Hindlimb muscle (tissue), 1 donor: ENCODE results near the gene CHDH. TPM values are rescaled to one million over a fixed set of nuclear protein-coding genes. Genes with fewer than 3 reads are reported as not detected.
A peak's percentile ranks its signal among the peaks of the same experiment; 100 is the strongest.

ENCODE experiments used
- DNase-seq: peaks from one replicate; pipeline ENCODE4 v3.0.0-alpha.2; 2013
- polyA plus RNA-seq: library from polyadenylated mRNA; unstranded; fragments of 120-200 nt; gene quantifications from one replicate; pipeline ENCODE4 v1.2.1, GENCODE V29; 2013; ENCODE audit not compliant: insufficient read length

The CHDH gene
- polyA plus RNA-seq, 1 donor: 0.97 TPM

DNA sequence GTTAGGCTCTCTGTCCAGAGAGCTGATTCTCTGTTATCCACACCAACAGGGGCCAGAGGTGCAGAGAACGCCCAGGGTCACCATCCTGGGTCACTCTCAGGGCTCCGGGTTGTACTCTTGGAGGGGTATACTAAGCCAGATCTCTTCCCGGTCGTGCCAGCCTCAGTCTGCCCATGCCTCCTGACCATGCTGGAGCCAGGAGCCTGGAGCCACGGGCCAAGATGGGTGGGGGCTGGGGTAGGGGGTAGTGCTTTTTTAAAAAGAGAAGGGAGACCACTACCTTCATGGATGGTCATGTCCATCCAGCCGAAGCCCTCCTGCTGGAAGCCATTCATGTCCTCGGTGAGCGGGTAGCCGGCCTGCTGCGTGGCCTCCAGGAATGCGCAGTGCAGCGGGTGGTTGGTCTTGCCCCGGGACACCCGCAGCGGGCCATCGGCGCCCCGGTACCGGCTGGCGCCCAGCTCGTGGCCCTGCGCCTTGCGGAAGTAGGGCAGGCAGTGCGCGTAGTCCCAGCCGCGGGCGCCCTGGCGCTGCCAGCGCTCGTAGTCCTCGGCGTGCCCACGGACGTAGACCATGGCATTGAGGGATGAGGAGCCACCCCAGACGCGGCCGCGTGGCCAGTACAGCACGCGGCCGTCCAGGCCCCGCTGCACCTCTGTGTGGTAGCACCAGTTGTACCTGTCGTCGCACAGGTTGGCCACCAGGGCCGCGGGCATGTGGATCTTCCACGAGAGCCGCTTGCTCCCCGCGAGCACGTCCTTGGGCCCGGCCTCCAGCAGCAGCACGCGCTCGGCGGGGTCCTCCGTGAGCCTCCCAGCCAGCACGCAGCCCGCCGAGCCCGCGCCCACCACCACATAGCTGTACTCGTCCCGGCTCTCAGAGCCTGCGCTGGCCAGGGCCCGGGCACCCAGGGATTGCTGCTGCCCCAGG lies 22.9 kb downstream of the CHDH start:
- no peak for DNase-seq

DNA sequence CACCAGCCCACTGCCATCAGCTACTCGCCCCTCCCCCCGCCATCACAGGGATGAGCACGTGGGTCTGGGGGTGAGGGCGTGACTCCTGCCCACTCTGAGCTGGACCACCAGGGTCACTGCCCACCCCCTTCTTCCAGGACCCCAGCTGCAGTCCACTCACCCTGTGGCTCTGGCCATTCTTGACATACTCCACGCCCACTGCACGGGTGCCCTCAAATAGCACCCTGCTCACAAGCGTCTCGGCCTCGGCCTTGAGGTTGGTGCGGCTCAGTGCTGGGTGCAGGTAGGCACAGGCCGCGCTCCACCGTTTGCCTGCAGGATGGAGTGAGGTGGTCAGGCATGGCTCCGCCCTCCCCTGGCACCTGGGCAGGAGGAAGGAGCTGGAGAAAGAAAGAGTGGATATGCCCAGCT lies 23.9 kb downstream of the CHDH start:
- no peak for DNase-seq

DNA sequence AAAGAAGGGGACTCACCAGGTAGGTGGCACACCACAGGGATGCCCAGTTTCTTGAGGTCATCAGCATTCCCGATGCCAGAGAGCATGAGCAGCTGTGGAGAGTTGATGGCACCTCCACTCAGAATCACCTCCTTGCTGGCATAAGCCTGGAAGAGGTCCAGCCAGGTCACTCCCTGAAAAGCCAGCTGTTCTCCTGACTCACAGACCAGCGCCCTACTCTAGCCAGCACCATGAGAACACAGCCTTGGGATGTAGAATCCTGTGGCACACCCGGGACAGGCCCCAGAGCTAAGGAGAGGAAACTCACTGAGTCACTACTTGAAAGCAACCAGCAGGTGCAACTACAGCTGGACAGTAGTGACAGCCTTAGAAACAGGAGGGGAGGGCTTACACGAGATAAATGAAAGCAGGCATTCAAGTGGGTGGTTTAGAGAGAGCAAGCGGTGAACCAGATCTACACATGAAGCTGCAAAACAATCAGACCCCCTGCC lies 24.5 kb downstream of the CHDH start:
- no peak for DNase-seq

DNA sequence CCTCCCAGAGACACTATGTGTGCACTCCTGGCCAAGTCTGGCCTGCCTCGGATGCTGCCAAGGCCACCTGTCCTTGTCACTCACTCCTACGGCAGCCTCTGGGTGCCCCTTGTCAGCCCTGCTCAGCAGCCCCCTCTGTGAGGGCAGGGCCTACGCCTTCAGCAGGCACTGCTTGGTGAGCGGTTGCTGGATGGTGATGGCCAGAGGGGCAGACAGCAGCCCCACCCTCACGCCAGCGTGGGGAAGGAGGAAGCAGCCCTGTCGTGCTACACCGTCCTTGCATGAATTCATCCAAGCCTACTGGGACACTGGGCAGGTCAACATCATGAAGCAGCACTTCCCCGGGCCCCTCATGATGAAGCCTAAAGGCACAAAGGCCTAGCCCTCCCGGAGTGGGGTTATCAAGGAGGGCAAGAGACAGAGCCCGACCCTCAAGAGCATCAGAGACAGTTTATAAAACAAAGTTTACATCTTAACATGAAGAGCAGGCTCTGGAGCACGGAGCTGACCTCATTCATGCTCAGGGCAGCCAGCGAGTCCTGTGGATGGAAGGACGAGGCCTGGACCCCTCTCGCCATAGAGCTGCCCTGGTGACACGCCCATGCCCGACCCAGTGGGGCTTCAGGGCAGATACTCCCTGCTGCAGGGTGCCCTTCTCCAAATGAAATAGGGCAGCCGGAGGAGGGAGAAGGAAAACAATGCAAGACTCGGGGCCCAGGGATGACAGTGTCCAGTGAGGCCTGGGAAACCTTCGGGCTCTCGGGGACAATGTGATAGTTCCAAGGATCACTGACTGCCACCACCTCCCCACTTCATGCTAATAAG lies 25.3 kb downstream of the CHDH start:
- DNase-seq: peak; percentile 32

DNA sequence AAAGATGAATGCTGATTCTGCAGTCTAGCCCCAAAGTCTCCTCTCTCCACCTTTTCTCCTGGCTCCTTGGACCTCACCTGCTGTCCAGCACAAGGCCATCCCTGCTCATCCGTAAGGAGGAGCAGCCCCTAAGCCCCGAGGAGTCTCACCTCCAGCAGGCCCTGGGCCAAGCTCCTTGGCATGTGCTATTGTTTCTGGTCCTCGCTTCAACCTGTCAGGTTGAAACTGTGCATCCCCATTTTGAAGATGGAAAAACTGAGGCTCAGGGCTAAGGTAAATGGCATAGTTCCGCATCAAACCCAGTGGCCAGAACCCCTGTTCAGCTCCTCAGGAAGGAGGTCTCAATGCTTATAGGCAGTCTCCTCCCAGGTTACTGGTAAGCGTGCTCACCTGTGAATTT lies 26.1 kb downstream of the CHDH start:
- DNase-seq: no peak

DNA sequence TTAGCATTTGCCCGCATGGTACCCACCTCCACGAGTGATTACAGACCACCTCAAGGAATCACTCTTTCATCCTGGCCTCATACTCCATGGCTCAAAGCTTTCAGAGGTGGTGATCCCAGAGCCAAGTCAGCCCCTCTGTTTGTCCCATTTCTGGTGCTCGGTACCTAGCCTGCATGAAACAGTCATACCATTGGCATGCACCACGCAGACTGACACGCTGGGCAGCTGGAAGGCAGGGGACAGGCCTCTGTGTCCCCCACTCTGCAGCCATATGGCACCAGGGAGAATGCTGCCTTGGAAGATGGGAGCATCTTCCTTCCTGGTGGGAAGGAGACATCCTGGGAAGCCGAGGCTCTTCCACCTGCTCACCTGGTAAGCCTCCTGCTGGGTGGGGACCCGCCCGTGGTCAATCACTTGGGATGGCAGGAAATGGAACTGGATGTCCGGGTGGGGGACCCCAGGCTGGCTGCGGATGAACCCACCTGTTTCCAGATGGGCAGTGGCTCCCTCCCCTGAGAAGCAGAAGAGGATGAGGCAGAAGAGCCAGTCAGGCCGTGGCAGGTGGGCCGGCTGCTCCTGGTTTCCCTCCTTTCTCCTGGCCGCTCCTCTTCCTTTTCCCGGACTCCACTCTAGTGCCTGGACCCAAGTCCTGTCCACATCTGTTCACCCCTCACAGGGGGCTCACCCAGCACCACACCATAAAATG lies 26.9 kb downstream of the CHDH start:
- no peak for DNase-seq

DNA sequence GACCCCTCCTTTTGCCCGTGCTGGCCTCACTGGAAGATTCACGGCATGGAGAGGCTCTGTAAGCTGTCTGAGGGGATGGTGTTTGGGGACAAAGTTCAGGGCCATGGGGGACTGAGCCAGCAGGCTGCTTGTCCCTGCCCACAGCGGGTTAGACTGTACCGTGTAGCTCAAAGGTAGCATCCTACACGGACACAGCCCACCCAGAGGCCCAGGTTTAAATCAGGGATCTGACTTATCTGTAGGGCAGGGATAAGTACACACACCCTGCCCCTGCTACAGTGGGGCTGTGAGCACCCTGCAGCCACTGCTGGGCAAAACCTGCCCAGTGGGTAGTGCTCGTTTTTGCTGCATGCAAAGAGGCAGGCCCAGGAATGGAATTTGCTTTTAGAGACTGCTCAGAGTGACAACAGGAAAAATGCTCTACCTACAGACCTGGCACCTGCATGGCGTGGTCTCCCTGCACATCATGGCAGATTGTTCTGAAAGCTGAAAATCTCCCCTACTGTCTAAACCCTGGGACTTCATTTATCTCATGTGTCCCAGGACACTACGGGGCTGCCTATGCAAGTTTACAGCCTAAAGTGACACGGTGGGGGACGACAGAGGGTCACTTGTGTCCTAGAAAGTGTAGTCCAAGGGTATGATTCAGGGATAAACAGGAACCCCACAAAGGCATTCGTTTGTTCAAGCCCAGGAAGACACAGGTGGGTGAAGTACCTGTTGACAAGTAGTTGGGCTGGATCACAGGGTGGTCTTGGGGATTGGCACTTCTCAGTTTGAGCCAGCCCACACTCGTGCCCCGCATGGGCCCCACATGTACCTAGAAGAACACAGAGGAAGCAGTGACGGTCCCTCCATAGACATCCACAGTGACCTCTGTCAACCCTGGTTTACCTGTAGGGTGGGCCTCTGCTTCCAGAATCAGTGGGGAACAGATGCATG lies 27.7 kb downstream of the CHDH start:
- no peak for DNase-seq

DNA sequence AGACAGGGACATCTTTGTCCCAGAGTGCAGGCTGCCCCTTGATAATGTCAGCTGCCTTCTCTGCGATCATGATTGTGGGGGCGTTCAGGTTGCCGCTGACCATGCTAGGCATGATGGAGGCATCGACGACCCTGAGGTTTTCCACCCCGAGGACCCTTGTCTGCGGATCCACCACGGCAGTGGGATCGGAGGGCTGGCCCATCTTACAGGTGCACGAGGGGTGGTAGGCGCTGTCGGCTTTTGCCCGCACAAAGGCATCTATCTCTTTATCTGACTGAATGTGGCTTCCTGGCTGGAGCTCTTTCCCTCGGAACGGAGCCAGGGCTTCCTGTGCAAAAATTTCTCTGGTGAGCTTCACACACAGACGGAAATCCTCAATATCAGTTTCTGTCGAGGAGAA lies 28.4 kb downstream of the CHDH start:
- no peak for DNase-seq

DNA sequence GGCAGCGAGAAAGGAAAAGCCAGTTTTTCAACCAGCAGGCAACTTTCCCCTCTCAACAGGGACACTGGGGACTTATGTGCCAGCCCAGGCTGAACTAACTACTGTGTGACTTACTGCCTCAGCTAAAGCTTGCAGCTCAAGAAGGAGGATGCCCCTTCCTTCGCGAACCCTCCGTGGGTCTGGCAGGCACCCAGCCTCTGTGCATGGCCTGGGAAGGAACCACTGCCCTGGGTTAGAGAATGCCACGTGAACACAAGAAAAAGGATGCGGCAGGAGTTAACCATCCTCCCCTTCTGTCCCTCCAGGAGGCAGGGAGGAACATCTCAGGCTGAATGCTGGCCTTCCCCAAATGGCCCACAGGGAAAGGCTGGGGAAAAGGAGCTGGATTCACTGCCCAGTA lies 29.0 kb downstream of the CHDH start:
- no peak for DNase-seq

DNA sequence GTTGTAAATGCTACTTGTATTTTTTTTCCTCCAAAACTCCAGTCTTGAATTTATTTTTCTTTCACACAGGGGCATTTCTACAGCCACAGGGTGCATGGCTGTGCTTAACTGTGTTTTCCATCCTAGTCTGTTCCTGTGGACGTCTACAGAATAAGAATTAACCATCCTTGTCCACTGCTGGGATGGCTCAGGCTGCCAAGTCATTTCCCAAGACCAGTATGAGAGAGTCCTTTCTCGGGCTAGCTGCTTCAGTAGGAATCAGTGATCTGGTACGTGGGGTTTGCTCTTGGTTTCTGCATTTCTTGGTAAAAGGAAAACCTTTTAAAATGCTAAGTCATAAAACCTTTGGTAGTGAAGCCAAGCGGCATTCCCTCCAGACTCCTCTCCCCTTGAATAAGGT lies 29.8 kb downstream of the CHDH start:
- no peak for DNase-seq

DNA sequence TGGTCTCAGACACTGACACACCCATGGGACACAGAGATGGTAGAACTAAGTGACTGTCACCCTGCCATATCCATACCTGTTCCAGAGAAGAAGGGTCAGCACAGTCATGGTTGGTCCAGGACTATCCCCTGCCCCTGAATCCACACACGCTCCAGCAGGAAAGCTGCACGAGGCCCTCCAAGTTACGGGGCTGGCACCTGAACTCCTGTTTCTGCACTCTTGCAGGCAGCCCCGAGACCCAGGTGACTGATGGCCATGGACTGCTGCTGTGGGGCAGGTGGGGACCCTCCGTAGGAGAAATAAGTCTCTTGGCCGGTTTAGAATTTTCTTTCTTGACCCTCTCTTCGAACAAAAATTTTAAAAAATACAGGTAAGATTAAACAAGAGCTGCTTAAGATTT lies 30.6 kb downstream of the CHDH start:
- no peak for DNase-seq

DNA sequence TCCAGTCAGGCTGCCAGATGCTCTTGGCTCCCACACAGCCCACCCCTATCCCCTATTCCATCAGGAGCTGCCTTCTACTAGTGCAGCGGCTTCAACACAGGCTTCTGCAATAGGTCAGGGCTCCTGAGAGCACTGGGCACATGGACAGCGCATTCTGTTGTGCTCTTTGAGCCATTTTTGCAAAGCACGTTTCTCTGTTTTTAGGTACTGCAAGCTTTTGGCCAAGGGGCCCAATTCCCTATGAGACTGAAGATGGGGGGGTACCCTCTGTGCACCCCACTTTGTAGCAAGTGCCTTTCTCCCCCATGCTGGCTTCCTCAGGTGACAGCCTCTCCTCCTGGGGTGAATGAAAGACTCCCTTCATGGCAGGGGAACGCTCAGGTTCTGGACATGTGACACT lies 31.2 kb downstream of the CHDH start:
- no peak for DNase-seq

DNA sequence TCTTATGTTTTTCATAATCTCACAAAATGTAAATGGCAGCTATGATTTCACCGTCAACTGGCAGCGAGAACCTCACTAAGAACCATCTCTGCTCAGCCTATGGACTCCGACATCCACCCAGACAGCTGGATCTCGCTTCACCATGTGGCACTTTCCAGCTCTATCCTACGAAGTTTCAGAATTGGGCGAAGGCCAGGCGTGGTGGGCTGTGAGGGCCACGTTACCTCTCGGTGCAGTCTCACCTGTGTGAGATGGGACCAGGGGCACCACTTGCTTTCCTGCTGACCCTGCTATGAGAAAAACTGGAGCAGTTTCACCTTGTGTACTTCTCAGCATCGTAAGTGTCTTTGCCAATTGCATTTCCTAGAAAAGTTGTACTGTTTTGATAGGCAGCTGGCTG lies 32.3 kb downstream of the CHDH start:
- DNase-seq: no peak

DNA sequence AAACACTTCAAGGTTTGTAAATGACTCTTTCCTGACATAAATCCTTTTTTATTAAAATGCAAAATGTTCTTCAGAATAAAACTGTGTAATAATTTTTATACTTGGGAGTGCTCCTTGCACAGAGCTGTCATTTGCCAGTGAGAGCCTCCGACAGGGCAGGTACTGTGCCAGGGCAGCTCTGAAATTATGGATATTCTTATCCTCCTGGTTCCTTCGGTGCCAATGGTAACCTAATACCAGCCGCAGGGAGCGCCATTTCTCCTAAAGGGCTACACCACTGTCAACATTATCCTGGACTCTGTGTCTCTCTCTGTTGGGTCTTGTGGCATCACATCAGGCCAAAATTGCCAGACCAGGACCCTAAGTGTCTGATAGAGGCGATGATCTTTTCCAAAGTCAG lies 33.0 kb downstream of the CHDH start:
- no peak for DNase-seq

DNA sequence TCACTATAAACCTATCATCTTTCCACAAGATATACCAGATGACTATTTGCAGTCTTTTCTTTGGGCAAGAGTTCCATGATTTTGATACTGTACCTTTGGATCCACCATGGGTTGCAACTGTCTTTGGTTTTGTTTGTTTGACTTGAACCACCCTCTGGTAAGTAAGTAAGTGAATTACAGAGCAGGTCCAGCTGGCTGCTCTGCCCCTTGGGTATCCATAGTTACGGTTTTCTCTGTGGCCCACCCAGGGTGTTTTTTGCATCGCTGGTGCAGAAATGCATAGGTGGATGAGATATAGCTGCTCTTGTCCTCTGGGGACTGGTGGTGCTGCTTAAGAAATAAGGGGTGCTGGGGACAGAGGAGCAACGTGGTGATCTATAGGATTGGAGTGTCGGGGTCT lies 33.8 kb downstream of the CHDH start:
- no peak for DNase-seq

DNA sequence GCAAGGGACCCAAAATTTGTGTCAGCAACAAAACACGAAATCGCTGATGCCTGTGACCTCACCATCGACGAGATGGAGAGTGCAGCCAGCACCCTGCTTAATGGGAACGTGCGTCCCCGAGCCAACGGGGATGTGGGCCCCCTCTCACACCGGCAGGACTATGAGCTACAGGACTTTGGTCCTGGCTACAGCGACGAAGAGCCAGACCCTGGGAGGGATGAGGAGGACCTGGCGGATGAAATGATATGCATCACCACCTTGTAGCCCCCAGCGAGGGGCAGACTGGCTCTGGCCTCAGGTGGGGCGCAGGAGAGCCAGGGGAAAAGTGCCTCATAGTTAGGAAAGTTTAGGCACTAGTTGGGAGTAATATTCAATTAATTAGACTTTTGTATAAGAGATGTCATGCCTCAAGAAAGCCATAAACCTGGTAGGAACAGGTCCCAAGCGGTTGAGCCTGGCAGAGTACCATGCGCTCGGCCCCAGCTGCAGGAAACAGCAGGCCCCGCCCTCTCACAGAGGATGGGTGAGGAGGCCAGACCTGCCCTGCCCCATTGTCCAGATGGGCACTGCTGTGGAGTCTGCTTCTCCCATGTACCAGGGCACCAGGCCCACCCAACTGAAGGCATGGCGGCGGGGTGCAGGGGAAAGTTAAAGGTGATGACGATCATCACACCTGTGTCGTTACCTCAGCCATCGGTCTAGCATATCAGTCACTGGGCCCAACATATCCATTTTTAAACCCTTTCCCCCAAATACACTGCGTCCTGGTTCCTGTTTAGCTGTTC lies 34.9 kb downstream of the CHDH start:
- DNase-seq: no peak

DNA sequence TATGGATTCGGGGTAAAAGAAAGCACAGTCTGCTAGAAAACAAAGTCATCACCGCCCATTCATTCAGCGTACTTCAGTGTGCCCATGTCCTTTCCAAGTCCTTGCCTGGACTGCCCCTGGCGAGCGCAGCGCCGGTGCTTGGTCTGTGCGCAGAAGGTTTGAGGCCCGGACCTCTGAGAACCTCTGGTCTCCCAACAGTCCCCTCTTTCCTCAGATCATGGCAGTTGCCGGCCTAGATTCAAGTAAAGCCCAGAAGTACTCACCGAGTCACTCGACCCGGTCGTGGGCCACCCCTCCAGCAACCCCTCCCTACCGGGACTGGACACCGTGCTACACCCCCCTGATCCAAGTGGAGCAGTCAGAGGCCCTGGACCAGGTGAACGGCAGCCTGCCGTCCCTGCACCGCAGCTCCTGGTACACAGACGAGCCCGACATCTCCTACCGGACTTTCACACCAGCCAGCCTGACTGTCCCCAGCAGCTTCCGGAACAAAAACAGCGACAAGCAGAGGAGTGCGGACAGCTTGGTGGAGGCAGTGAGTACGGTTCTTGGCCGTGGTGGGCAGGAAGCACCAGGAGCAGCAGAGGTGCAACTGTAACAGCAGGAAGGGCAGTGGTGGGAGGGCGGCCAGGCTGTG lies 36.3 kb downstream of the CHDH start:
- no peak for DNase-seq

DNA sequence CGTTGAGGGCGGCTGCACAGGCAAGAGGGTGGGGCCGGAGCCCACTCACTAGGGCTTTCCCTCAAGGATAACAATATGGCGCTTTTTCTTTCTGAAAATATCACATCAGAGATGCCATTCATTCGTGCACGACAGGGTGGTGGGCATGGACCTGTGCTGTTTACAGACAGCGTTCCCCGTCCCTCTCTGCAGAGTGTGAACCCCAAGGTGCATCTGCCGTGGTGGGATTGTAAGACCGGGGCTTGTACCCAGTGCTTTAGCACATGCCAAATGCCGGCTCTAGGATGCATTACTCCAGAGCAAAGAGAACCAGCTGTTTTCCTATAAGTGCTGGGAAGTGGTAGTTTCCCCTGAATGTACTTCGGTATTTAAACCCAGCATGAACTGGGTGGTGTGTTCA lies 37.0 kb downstream of the CHDH start:
- no peak for DNase-seq

DNA sequence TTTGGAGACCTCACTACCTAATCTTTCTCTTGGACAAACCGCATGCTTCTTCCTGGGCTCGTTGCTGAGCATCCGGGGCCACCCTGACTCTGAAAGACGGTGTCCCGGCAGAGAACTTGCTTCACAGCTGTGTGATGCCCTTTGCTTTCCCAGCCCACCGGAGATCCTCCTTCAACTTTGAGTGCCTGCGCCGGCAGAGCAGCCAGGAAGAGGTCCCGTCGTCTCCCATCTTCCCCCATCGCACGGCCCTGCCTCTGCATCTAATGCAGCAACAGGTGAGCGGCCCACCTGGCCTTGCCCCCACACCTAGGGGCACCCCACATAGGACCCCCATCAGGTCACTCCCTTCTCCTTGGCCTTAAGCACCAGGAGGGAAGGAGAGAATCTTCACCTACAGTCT lies 37.7 kb downstream of the CHDH start:
- DNase-seq: no peak

DNA sequence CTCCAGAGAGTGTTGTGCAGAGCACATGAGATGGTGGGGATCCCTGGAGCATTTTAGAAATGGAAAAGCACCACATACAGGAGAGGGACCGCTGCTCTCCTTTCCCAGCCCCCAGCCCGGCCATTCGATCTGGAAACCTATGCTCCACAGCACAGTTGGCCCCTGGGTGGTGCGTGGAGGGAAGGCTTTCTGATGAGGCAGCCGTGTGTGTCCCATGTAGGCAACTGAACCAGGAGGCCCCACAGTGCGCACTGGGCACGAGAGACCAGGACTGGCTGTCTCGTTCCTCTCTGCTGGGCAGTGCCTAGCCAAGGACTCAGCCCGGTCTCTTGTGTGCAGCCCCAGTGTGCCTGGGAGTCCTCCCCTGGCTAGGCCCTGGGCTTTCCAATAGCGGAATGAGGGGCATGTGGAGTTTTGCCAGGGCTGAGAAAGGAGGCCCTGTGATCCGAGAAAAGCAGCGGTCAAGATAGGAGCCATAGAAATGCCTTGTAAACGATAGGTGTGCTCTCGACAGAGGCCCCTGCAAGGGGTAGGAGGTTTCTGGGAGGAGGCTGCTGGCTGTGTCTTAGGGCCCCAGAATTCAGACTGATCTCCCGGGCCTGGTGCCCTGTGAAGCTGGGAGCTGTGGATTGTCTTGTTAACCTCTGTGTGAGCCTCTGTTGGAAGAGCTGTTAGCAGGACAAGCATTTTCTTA lies 39.0 kb downstream of the CHDH start:
- DNase-seq: no peak
